Loucy (cell line): ENCODE results near the gene LANCL2.

Experiments
- CTCF ChIP-seq: fragments of 200-600 bp; sonication (generic); conservative IDR thresholded peaks from 2 replicates; pipeline ENCODE4 v1.5.1; 2014; ENCODE audit warnings: mild to moderate bottlenecking, antibody characterized with exemption, low read length
- EZH2phosphoT487 ChIP-seq: fragments of 200-600 bp; IDR thresholded peaks from 2 replicates; pipeline ENCODE4 v1.6.1; 2018; ENCODE audit warnings: antibody characterized with exemption, mild to moderate bottlenecking, moderate library complexity, borderline replicate concordance

- TF ChIP-seq CTCF (no peak), EZH2phosphoT487 (no peak)
Observed at GRCh38 chr7:55400191-55400590, 35.1 kb downstream of the LANCL2 start.
